Astrocyte (in vitro differentiated cells and primary cell): ENCODE results near the gene ADAMTSL5. TPM values are rescaled to one million over a fixed set of nuclear protein-coding genes. Genes with fewer than 3 reads are reported as not detected.

Experiments
- DNase-seq: peaks from one replicate; pipeline ENCODE4 v3.0.0-alpha.2; 2010; ENCODE audit warnings: low read depth
- FAIRE-seq: peaks from 2 replicates; lab custom pipeline; 2011; peaks lifted over from hg19 to GRCh38; lab: Jason Lieb, UNC
- H2AFZ ChIP-seq: 2 replicates; pipeline ENCODE4 v1.6.0; 2012; ENCODE audit warnings: low read depth, low read length, inconsistent platforms
- H3K27ac ChIP-seq: 2 replicates; pipeline ENCODE4 v1.5.1; 2011; ENCODE audit warnings: low read depth, low read length, inconsistent platforms
- H3K27me3 ChIP-seq: 2 replicates; pipeline ENCODE4 v1.6.0; 2011; ENCODE audit warnings: low read length, inconsistent platforms; ENCODE audit not compliant: insufficient read depth
- H3K36me3 ChIP-seq: 2 replicates; pipeline ENCODE4 v1.5.1; 2011; ENCODE audit warnings: low read length, inconsistent platforms; ENCODE audit not compliant: insufficient read depth
- H3K4me1 ChIP-seq: 2 replicates; pipeline ENCODE4 v1.5.1; 2011; ENCODE audit warnings: low read length, inconsistent platforms; ENCODE audit not compliant: insufficient read depth
- H3K4me2 ChIP-seq: 2 replicates; pipeline ENCODE4 v1.6.0; 2012; ENCODE audit warnings: low read length, inconsistent platforms
- H3K4me3 ChIP-seq: 2 replicates; pipeline ENCODE4 v1.5.1; 2011; ENCODE audit warnings: low read depth, mild to moderate bottlenecking, low read length, inconsistent platforms; ENCODE audit not compliant: insufficient read depth
- H3K79me2 ChIP-seq: 2 replicates; pipeline ENCODE4 v1.6.0; 2012; ENCODE audit warnings: mild to moderate bottlenecking, low read length, inconsistent platforms; ENCODE audit not compliant: insufficient read depth
- H3K9ac ChIP-seq: 2 replicates; pipeline ENCODE4 v1.6.0; 2012; ENCODE audit warnings: mild to moderate bottlenecking, low read length, inconsistent platforms
- H3K9me3 ChIP-seq: 2 replicates; pipeline ENCODE4 v1.5.1; 2012; ENCODE audit warnings: low read depth, mild to moderate bottlenecking, low read length, inconsistent platforms; ENCODE audit not compliant: insufficient read depth
- H4K20me1 ChIP-seq: 2 replicates; pipeline ENCODE4 v1.6.0; 2012; ENCODE audit warnings: low read length, inconsistent platforms; ENCODE audit not compliant: insufficient read depth
- H3K27ac Mint-ChIP-seq: one replicate; pipeline ENCODE4 v1.8.0; 2021; ENCODE audit warnings: mild to moderate bottlenecking, mixed read lengths; ENCODE audit not compliant: unreplicated experiment
- H3K27me3 Mint-ChIP-seq: one replicate; pipeline ENCODE4 v1.8.0; 2021; ENCODE audit warnings: low read depth, mixed read lengths; ENCODE audit not compliant: unreplicated experiment
- H3K36me3 Mint-ChIP-seq: one replicate; pipeline ENCODE4 v1.8.0; 2021; ENCODE audit warnings: low read depth, mixed read lengths; ENCODE audit not compliant: unreplicated experiment
- H3K4me1 Mint-ChIP-seq: one replicate; pipeline ENCODE4 v1.8.0; 2021; ENCODE audit warnings: low read depth, mixed read lengths; ENCODE audit not compliant: unreplicated experiment
- H3K4me3 Mint-ChIP-seq: one replicate; pipeline ENCODE4 v1.8.0; 2021; ENCODE audit warnings: mild to moderate bottlenecking, moderate library complexity, mixed read lengths; ENCODE audit not compliant: unreplicated experiment
- H3K9me3 Mint-ChIP-seq: one replicate; pipeline ENCODE4 v1.8.0; 2021; ENCODE audit warnings: mild to moderate bottlenecking, mixed read lengths; ENCODE audit not compliant: unreplicated experiment
- CTCF ChIP-seq: IDR thresholded peaks from 2 replicates; pipeline ENCODE4 v1.5.1; 2011; ENCODE audit warnings: low read depth, mild to moderate bottlenecking, inconsistent platforms, low read length, moderate library complexity; ENCODE audit not compliant: insufficient read depth
- EZH2 ChIP-seq: IDR thresholded peaks from 2 replicates; pipeline ENCODE4 v1.6.1; 2012; ENCODE audit warnings: mild to moderate bottlenecking, low read length, inconsistent platforms; ENCODE audit not compliant: insufficient read depth
- total RNA-seq: library from RNA; stranded (reverse); gene quantifications from 2 replicates; pipeline ENCODE4 v1.2.1, GENCODE V29; 2021

The ADAMTSL5 gene
- total RNA-seq, 1 donor from 2014 or later = 5.5 TPM

DNA sequence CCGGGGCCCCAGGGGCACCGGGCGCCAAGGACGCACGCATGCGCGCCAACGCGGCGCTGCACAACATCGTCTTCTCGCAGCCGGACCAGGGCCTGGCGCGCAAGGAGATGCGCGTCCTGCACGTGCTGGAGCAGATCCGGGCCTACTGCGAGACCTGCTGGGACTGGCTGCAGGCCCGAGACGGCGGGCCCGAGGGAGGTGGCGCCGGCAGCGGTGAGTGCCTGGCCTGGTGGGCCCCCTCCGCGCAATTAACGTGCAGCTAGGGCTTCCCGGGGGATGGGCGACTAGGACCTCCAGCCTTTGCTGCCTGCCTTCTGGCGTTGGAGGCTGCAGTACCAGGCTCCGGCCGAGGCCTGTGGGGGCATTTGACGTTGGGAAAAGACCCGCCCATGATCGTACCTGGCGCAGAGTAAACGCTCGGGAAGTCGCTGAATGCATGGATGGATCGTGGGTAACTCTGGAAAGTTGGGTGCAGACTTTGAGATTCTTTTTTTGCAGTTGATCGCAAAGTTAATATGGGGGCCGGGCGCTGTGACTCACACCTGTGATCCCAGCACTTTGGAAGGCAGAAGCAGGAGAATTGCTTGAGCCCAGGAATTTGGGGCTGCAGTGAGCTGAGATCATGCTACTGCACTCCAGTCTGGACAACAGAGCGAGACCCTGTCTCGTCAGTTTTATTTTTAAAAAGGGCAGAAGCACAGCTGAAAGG, 55.6 kb downstream of the ADAMTSL5 start:
- Mint-ChIP-seq H3K4me1 (no peaks in the 10 kb centered on the region), H3K27me3 (peaks cover 21% of the 10 kb centered on the region), H3K4me3 (no peak overlapping the region), H3K36me3 (peaks cover 9% of the 10 kb centered on the region), H3K27ac (no peak overlapping the region), H3K9me3 (no peaks in the 10 kb centered on the region)
- no peak overlapping the region for H2AFZ ChIP-seq
- H3K4me3 ChIP-seq = no peak overlapping the region
- peaks cover 14% of the 10 kb centered on the region for H3K27me3 ChIP-seq
- H3K79me2 ChIP-seq = no peaks in the 10 kb centered on the region
- FAIRE-seq (no peak), DNase-seq (no peak)
- H3K9ac ChIP-seq = no peak overlapping the region
- H3K36me3 ChIP-seq = no peaks in the 10 kb centered on the region
- no peaks in the 10 kb centered on the region for H3K4me1 ChIP-seq
- H3K9me3 ChIP-seq = no peaks in the 10 kb centered on the region
- TF ChIP-seq CTCF (no peak), EZH2 (no peak)
- H4K20me1 ChIP-seq = peaks cover 9% of the 10 kb centered on the region
- H3K4me2 ChIP-seq = no peak overlapping the region
- no peak overlapping the region for H3K27ac ChIP-seq

- H3K4me3 ChIP-seq = no peak overlapping the region
- H3K27me3 ChIP-seq = peaks cover 18% of the 10 kb centered on the region
- FAIRE-seq = no peak
- Mint-ChIP-seq H3K36me3 (peaks cover 9% of the 10 kb centered on the region), H3K27ac (no peak overlapping the region), H3K4me1 (no peaks in the 10 kb centered on the region), H3K4me3 (no peak overlapping the region), H3K27me3 (peaks cover 21% of the 10 kb centered on the region), H3K9me3 (no peaks in the 10 kb centered on the region)
- H2AFZ ChIP-seq = no peak overlapping the region
- no peak overlapping the region for H3K9ac ChIP-seq
- H3K4me1 ChIP-seq = no peaks in the 10 kb centered on the region
- no peak overlapping the region for H3K27ac ChIP-seq
- TF ChIP-seq CTCF = no peak
- no peak for TF ChIP-seq EZH2
- H3K4me2 ChIP-seq = no peak overlapping the region
- no peak for DNase-seq
- H3K79me2 ChIP-seq = no peaks in the 10 kb centered on the region
- peaks cover 10% of the 10 kb centered on the region for H4K20me1 ChIP-seq
- no peaks in the 10 kb centered on the region for H3K36me3 ChIP-seq
- no peaks in the 10 kb centered on the region for H3K9me3 ChIP-seq
These were observed 56.5 kb downstream of the ADAMTSL5 start for GRCh38 chr19:1456121-1456900.
